ENCODE results near the gene TRAPPC2.
A peak's percentile ranks its signal among the peaks of the same experiment; 100 is the strongest.
"Not testable (repeated sequence)": the region's sequence is repeated elsewhere in the genome, so short reads cannot be mapped to it uniquely, and the experiment has no call there.

The TRAPPC2 gene

DNA sequence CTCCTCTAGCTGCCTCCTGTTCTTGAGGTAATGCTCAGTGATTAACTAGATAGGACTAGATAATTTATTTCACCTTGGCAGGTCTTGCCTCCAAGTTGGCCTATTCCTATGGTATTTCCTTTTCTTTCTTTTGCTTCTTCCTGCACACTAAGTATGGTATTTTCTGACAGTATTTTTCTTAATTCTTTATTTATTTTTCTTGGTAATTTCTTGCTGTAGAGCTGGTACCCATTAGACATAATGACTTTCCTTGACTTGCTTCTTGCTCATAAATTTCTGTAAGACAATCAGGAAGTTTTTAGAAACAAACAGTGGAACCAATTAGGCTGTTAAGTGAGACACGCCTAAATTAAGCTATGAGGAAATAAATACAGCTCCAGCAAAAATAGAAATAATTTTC is 36.0 kb downstream of the TRAPPC2 start:
- no peak for DNase-seq (ENCODE audit: low spot score)

DNA sequence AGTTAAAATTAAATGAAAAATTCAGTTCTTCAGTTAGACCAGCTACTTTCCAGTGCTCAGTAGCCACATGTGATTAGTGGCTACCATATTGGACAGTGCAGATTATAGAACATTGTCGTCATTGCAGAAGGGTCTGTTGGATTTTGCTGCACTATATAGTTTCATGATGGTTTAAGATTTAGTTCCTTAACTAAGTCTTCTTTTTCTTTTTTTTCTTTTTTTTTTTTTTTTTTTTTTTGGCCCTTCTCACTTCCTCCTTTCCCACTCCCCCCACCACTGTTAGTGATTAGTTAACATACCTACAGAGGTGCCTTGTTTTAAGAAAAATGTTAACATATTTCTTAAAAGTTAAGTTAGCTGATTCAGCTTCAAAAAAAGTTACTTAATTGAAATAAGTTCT is 36.4 kb downstream of the TRAPPC2 start:
- no peak for DNase-seq (ENCODE audit: low spot score)

DNA sequence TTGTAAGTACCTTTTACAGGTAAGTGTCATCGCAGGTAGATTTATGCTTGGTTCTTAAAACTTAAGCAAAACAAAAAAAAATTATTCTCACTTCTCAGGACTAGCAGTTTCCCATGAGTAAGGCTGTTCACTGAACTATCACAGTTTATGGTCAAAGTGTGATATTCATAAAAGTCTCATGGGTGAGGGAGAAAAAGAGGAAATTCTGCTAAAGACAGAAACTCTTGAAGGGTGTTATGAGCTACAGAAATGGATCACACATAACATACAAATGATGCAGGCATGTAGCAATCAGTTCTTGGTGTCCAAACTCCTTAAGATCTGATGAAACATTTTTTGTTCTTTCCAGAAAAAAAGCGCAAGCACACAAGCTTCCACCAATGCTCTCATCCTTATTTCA is 37.0 kb downstream of the TRAPPC2 start:
- DNase-seq (ENCODE audit: low spot score): no peak

DNA sequence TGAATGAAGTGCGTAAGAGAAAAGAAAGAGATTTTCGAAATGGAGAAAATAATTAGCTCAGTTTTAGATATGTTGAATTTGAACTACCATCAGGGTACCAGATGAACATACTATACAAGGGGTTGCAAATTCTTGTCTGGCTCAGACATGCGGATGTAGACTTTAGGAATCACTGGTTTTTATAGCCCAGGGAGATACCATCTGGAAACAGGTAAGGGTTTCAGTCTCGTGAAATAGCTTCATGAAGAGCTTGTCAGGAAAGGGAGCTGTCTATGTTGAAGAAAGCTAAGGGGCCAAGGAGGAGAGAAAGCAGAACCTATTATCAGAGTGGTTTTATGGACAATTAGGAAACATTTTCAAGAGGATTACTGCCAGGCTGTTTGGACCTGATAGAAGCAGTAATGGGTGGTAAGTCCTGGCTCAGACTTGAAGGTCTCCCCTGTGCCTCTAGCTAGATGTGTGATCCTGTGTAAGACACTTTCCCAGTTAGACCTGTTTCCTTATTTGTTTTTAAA is 38.8 kb downstream of the TRAPPC2 start:
- DNase-seq (ENCODE audit: low spot score): no peak

DNA sequence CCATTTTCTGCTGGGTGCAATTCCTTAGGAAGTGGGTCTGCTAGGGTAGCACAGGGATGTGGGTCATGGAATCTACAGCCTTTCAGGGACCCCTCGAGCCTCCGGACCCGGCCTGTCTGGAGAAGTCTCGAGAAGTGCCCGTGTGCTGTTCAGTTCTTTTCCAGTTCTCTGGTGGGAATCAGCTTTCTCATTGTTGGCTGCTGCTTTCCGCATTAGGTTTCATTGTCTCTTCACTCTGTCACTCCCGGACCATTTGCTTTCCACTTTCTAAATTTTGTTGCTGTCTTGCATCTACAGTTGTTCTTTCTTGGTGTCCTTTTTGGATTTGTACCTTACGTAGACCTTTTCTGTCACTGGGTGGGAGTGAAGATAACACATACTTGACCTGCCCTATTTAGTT is 39.4 kb downstream of the TRAPPC2 start:
- DNase-seq (ENCODE audit: low spot score): no peak

DNA sequence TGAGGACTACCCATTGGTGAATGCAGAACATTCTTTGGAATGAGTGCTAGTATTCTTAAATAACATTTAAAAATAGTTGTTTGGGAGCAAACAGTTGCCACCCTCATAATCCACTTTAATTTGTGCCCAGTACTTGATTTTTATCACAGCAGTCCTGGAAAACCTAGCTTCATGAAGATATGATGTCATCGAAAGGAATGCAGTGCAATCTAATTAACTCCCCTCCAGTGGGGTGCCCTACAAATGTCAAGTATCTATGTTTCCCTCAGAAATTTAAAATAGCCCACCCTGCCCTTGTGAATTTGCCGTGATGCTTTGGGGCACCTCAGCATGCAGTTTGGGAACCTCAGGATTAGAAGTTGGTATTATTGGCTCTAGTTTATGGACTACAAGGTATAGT is 40.1 kb downstream of the TRAPPC2 start:
- DNase-seq (ENCODE audit: low spot score): no peak

DNA sequence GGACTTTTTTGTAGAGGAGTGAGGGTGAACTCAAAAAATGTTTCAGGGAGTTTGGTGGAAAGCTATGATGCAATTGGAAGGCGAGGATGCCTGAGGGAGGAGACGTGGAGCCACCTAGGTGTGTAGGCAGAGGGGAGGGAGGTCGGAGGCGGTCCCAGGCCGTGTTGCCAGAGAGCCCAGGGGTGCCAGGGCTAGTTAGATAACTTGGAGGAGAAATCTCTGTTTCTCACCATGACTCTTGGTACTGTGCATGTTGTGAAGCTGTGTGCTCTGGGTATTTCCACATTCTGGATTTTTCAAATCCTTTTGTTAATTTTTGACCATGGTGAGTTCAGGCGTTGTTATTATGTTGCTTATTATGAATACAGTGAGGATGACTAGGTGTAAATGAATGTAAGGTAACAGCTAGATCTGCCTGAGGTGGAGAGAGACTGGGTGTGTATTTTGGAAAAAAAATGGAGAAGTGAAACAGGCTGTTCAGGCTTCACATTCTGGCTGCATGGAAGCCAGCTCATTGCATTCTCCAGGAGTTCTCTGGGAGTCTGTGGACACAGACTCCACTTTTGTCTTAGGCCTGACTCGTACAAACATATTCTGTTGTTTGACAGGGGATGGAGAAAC is 41.0 kb downstream of the TRAPPC2 start:
- DNase-seq (ENCODE audit: low spot score): no peak

DNA sequence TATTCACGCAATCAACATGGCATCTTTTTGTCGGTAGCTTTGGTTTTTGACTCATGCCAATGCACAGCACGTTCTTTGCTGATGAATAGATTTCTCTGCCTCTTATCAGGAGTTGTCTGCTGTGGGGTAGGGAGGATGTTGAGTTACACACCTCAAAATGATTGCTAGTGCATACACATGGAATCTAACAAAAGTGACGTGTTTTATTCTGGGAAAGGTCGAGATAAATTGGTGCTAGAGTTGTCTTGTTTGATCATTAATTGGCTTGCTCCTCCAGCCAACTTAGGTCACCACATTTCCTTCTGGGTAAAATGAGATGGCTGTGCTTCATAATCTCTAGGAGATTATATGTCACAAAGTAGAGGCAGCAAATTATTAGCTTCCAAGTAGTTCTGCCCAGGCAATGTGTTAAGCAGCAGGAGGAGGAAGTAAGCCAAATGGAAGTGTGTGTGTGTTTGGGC is 41.6 kb downstream of the TRAPPC2 start:
- no peak for DNase-seq (ENCODE audit: low spot score)

DNA sequence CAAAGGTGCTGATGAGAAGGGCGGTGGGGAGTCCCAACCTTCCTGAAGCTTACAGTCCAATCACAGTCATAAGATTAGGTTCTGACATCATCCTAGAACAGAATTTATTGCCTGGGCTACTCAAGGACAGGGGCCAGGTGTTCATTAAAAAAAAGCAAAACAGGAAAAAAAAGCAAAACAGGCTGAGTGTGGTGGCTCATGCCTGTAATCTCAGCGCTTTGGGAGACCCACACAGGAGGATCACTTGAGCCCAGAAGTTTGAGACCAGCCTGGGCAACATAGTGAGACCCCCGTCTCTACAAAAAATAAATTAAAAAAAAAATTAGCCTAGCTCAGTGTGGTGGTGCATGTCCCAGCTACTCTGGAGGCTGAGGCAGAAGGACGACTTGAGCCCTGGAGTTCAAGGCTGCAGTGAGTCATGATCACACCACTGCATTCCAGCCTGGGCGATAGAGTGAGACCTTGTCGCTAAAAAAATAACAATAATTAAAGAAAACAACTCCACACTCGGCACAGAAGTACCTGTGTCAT is 42.5 kb downstream of the TRAPPC2 start:
- DNase-seq (ENCODE audit: low spot score): no peak

DNA sequence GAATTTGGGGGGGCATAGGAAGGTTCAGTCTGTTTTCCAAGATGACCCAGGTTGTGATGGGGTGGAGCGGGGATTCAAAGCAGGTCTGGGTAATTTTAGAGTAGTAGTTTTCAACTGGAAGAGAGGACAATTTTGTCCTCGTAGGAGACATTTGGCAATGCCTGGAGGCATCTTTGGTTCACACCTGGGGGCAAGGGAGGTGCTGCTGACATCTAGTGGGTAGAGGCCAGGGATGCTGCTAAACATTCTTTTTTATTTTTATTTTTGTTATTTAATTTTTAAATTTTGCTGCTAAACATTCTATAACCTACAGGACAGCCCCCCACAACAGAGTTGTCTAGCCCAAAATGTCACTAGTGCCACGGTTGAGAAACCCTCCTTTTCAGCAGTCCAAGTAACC is 43.6 kb downstream of the TRAPPC2 start:
- DNase-seq (ENCODE audit: low spot score): no peak

DNA sequence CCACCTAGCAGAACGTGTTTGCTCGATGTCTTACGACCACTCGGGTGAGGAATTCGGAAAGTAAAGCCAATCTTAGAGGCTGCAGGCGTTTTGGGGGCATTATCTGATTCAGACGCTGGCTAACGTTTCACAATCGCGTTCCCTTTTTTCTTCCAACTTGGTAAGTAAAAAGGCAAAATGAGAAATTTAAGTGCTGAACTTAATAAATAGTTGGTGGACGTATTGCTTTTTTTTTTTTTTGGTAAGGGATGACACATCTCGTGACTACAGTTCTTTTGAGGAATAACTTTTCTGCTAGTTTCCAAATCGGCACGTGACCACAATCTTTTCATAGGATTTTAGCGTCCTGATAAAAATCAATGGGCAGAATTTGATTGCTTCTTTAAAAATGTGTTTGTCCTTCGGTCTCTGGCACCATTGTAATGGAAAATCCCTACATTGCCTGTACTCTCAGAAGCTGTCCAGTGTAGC is 44.6 kb downstream of the TRAPPC2 start:
- no peak for DNase-seq (ENCODE audit: low spot score)

DNA sequence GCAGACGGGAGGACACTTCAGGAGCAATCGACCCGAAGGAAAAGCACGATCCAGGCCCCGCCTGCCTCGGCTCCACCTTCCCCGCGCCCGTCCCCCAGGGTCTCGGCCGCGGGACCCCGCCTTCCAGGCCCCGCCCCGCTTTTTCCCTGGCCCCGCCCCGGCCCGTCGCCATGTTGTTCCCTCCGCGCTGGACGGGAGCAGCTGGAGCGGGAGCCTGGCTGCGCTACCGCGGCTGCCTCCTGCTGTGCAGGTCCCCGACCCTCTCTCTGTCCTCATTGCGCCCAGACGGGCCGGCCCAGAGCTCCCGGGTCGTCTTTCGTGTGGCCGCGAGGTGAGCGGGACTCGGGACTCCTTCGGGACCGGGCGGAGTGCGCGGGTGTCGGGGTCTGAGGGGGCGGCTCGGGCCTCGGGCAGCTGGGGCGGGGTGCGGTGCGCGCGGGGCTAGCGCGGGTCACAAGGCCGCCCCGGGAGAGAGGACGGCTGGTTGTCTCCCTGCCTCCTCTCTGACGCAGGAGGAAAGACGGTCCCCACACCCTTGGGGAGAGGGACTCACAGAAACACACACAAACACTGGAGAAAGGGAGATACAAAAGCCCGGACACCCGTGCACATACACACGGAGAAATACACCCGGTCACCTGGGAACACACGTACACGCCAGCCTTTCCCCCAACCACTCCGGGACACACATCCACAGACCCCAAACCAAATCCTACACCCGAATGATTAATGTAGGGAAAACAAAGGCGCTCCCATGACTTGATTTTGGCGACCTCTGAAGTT is 45.3 kb downstream of the TRAPPC2 start, which contains the start of gene RAB9A:
RAB9A (plus strand) TSS at position 171 of the 783 bp plus-strand sequence. CDS start 19,619 bp downstream, outside the sequence.
- DNase-seq (ENCODE audit: low spot score): peak; percentile 78

DNA sequence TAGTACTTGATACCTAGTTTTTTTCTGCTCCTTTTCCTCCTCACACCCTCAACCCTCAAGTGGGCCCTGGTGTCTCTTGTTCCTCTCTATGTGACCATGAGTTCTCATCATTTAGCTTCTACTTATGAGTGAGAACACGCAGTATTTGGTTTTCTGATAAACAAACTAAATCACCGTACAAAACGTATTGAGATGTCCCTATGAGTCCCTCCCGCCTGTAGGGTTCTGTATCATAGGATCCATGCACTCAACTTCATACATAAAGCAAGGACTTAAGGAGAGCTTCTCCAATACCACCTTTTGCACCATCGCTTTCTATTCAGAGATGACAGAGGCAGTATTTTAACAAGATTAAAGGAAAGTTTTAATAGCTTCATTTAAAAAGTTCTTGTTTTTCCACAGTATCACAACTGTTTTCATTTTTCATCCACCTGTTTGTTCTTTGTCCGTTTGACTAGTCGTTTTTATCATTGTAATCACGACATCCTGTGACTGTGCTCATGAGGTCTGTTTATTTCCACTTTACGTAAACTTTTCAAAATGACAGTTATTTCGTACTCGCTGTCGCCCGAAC is 45.9 kb downstream of the TRAPPC2 start:
- DNase-seq (ENCODE audit: low spot score): no peak

DNA sequence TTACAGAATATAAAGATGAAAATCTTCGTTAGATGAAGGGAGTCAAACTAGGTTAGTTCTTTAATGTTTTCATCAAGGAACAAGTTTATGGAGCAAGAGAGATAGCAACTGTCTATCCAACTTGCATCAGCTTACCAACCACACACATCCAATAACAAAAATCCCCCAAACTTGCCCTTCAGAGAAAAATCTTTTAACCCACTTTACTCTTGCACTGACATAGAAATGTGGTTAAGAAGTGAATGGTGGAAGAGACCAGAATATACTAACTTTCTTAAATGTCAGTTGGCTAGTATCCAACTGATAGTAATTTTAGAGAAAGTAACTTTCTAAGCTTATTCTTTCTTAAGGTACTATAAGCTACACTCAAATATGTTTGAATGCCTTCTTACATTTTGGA is 47.2 kb downstream of the TRAPPC2 start:
- no peak for DNase-seq (ENCODE audit: low spot score)

DNA sequence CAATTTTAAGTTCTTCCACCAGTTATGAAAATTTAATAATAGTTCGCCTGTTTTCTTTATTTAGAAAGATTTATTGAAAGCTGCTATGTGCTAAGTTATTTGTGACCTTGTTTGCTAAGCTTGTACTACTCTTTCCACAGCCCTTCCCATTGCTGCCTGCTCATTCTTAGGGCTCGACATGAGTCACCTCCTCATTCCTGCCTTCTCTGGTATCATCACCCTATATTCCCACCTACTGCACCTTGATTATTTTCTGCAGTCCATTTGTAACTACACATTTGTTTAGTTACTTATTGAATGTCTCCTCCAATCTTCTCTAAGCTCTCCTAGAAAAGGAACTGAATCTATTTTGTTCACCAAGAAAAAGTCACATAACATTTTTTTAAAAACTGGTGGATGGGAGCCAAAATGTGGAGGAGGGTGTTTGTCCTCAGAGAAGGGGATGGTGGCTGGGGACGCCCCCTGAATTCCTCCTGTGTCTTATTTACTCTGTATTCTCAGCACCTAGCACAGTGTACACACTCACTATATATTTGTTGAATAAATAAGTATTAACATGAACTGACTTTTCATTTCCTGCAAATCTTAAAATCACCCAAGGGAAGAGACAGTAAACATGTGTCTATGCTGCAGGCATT is 49.2 kb downstream of the TRAPPC2 start:
- no peak for DNase-seq (ENCODE audit: low spot score)

DNA sequence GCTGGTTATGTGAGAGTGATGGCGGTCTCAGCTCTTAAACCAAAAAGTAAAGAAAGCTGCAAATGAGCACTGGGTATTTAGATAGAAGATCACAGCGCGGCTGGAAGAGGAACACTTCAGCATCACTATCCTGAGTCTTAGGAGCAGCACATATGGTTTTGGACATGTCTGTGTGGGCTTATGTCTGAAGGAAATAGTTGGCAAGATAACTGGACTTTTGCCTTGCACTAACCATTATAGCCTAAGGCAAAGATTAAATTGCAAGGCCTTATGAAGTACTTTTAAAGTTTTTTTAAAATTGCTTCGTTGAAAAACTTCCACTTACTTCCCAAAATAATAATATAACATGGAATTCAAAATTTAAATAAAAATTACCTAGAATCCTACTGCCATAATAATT is 50.1 kb downstream of the TRAPPC2 start:
- DNase-seq (ENCODE audit: low spot score): no peak

DNA sequence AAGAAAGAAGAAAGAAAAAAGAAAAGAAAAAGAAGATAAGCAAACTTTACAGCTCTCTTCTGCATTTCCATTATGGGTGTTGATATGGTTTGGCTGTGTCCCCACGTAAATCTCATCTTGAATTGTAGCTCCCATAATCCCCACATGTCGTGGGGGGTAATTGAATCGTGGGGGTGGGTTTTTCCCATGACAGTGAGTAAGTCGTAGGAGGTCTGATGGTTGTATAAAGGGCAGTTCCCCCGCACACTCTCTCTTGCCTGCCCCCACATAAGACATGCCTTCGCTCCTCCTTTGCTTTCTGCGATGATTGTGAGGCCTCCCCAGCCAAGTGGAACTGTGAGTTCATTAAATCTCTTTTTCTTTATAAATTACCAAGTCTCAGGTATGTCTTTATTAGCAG is 52.8 kb downstream of the TRAPPC2 start:
- no peak for DNase-seq (ENCODE audit: low spot score)

DNA sequence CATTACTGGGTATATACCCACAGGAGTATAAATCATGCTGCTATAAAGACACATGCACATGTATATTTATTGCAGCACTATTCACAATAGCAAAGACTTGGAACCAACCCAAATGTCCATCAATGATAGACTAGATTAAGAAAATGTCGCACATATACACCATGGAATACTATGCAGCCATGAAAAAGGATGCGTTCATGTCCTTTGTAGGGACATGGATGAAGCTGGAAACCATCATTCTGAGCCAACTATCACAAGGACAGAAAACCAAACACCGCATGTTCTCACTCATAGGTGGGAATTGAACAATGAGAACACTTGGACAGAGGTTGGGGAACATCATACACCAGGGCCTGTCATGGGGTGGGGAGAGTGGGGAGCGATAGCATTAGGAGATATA is 54.7 kb downstream of the TRAPPC2 start:
- DNase-seq (ENCODE audit: low spot score): not testable (repeated sequence)

DNA sequence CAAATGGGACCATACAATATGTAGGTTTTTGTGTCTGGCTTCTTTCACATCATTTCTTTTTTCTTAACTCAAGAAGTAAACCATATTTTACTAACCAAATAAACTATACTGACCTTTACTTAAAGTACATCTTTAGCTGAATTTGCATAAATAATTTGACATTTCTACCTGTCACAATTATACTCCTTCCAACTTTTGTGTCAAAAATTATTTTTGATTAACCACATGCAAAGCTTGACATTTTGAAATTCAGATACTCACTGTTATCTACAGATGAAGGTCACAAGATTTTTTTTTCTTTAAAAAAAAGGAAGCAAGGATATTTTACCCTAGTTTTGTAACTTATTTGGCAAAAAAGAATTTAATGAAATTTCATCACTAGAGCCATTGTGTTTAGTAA is 57.5 kb downstream of the TRAPPC2 start:
- DNase-seq (ENCODE audit: low spot score): no peak

DNA sequence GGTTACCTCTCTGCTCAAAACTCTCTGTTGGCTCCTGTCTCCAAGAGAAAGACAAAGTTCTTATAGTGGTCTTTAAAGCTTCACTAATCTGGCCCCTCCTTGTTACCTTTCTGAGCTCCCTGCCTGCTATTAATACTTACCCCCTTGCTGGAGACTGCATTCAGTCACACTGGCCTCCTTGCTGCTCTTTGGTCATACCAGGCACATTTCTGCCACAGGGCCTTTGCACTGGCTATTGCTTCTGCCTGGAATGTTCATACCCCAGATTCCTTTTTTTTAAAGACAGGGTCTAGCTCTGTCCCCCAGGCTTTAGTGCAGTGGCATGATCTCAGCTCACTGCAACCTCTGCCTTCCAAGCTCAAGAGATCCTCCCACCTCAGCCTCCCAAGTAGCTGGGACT is 61.4 kb downstream of the TRAPPC2 start:
- DNase-seq (ENCODE audit: low spot score): no peak

DNA sequence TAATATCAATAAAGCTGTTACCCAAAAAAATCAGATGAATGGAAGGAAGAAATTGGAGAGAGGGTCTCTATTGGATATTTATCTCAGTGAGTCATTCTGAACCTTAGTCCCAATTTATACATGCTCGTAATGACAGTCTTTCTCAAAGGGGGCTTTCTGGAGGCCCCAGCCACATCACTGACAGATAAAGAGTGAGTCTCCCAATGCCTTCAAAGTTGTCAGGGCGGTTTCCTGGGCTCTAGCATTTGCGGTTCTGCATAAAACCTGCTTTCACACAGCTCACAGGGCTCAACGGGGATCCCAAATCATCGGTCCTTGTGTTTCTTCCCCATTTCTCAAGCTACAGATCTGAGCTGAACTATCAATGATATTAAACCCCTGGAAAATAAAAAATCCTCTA is 64.2 kb downstream of the TRAPPC2 start:
- no peak for DNase-seq (ENCODE audit: low spot score)

DNA sequence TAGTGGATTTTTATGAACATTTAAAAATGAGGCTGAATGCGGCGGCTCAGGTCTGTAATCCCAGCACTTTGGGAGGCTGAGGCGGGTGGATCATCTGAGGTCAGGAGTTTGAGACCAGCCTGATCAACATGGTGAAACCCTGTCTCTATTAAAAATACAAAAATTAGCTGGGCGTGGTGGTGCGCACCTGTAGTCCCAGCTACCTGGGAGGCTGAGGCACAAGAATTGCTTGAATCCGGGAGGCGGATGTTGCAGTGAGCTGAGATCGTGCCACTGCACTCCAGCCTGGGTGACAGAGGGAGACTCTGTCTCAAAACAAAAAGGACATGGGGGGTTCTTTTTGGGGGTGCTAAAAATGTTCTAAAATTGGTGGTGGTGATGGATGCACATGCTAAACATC is 64.7 kb downstream of the TRAPPC2 start:
- DNase-seq (ENCODE audit: low spot score): not testable (repeated sequence)
